C4-2B (cell line): ENCODE data around the gene ZAR1.

Source experiments
- H3K27ac ChIP-seq: fragments of 450-650 bp; 2 replicates; pipeline ENCODE4 v1.5.1; 2017
- ZFX ChIP-seq: fragments of 450-650 bp; IDR thresholded peaks from 2 replicates; pipeline ENCODE4 v1.6.1; 2017
- TF ChIP-seq, protein P1 (sequence below): fragments of 450-650 bp; conservative IDR thresholded peaks from 2 replicates; pipeline ENCODE4 v1.5.1; 2017; ENCODE audit warnings: mild to moderate bottlenecking

ZAR1 gene

DNA sequence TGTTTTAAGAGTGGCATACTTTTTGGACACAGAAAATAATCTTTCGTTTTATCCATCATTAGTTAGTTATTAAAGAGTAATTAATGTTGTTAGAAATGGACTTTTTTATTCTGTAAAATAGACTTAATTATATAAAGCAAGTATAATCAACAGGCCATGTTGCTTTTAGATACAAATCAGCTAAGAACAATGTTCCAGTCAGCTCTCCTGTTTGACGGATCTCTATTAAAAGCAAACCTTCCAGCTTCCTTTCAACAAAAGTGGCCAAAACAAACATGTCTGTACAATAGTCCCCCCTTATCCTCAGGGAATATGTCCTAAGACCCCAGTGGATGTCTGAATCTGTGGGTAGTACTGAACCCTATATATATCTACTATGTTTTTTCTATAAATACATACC is 11.8 kb upstream of the ZAR1 start:
- H3K27ac ChIP-seq: peak overlapping the region; percentile 46; the same call in 1 of the 2 replicates
- no peak for TF ChIP-seq ZFX
- TF ChIP-seq, protein P1, sequence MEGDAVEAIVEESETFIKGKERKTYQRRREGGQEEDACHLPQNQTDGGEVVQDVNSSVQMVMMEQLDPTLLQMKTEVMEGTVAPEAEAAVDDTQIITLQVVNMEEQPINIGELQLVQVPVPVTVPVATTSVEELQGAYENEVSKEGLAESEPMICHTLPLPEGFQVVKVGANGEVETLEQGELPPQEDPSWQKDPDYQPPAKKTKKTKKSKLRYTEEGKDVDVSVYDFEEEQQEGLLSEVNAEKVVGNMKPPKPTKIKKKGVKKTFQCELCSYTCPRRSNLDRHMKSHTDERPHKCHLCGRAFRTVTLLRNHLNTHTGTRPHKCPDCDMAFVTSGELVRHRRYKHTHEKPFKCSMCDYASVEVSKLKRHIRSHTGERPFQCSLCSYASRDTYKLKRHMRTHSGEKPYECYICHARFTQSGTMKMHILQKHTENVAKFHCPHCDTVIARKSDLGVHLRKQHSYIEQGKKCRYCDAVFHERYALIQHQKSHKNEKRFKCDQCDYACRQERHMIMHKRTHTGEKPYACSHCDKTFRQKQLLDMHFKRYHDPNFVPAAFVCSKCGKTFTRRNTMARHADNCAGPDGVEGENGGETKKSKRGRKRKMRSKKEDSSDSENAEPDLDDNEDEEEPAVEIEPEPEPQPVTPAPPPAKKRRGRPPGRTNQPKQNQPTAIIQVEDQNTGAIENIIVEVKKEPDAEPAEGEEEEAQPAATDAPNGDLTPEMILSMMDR: no peak

DNA sequence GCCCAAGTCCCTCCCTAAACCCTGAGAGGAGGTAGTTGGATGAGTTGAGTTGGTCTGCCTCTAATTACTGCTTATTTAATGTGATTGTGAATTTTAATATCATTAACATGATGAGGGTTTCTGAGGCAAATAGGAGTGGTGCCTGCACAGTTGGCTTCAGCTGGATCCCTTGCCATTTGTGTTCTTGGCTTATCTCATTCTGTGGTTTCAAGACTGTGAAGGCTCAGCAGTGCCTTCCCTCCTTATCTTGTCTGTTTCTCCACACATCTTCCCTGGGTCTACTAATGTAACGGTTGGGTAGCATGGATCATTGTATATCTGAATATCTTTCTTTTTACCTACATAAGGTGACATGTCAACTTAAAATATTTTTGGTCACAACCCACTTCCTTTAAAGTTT is 8.5 kb upstream of the ZAR1 start:
- TF ChIP-seq, protein P1: no peak
- TF ChIP-seq ZFX: no peak
- peak overlapping the region; percentile 12; the same call in 1 of the 2 replicates for H3K27ac ChIP-seq

GRCh38 chr4:48483006-48483776 is 6.9 kb upstream of the ZAR1 start, which contains the start of gene SLC10A4:
TSS of gene SLC10A4 (plus strand) at chr4:48483343. CDS start at chr4:48483562, 219 bp downstream.
- TF ChIP-seq, protein P1: no peak
- no peak for TF ChIP-seq ZFX

GRCh38 chr4:48483777-48484493 is 6.1 kb upstream of the ZAR1 start:
- no peak overlapping the region for H3K27ac ChIP-seq
- TF ChIP-seq ZFX: no peak
- TF ChIP-seq, protein P1: no peak

More at GRCh38 chr4:48483006-48483776, 6.9 kb upstream of the ZAR1 start, which contains the start of gene SLC10A4:
- H3K27ac ChIP-seq: no peak within 1 kb of the TSS

DNA sequence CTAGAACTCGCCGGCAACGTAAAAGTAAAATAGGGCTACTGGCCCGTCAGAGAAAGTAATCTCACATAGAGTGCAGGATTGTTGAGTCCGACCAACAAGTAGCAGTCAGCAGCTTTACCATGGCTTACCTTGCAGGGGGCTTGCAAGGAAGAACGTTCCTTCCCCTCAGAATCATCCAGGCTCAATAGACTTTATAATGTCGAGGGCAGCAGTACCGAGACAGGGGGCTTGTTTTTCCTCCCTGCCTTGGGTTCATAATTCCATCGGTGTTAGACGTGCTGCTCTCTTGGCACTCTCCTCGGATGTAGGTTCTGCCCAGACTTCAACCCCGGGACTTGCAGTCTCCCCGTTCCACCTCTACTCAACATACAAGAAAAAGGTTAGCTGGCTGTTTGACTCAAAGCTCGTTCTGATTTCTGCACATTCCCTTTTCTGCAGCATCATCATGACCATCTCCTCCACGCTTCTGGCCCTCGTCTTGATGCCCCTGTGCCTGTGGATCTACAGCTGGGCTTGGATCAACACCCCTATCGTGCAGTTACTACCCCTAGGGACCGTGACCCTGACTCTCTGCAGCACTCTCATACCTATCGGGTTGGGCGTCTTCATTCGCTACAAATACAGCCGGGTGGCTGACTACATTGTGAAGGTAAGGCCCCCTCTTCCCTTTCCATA is 5.4 kb upstream of the ZAR1 start:
- TF ChIP-seq, protein P1: no peak
- no peak for TF ChIP-seq ZFX
- no peak overlapping the region for H3K27ac ChIP-seq

GRCh38 chr4:48489683-48490011 is 405 bp upstream of the ZAR1 start:
- H3K27ac ChIP-seq: no peak overlapping the region
- TF ChIP-seq, protein P1: no peak
- TF ChIP-seq ZFX: no peak
